ENCODE measurements around the gene SCUBE2. TPM values are rescaled to one million over a fixed set of nuclear protein-coding genes. Genes with fewer than 3 reads are reported as not detected.

Gene SCUBE2
- polyA plus RNA-seq, 1 of the 3 experiments (the other 2 are of a cell fraction): 0.76 TPM

GRCh38 chr11:9070749-9071491 is 20.5 kb downstream of the SCUBE2 start:
- TF ChIP-seq FOXJ3 (CRISPR knock-in tag; IDR thresholded peaks at IDR 0.05): no peak
- TF ChIP-seq MXI1 (IDR thresholded peaks at IDR 0.05; ENCODE audit: low read depth, low read length): no peak
- no peak for TF ChIP-seq MAX (IDR thresholded peaks at IDR 0.05; ENCODE audit: low read depth)
- TF ChIP-seq GABPA (IDR thresholded peaks at IDR 0.05; ENCODE audit: low read depth): no peak
- no peak for TF ChIP-seq YY1 (IDR thresholded peaks at IDR 0.05; ENCODE audit: low read depth)
- TF ChIP-seq ELF1 (IDR thresholded peaks at IDR 0.05): no peak
- no peak for TF ChIP-seq CTCF (IDR thresholded peaks at IDR 0.05)
- no peak for TF ChIP-seq CHD2 (IDR thresholded peaks at IDR 0.05; ENCODE audit: low read length, partially characterized antibody)
- TF ChIP-seq RAD21 (IDR thresholded peaks at IDR 0.05; ENCODE audit: low read length): no peak
- no peak for TF ChIP-seq SMC3 (IDR thresholded peaks at IDR 0.05; ENCODE audit: low read depth, low read length)
- no peak for TF ChIP-seq NFIC (IDR thresholded peaks at IDR 0.05; ENCODE audit: borderline replicate concordance)
- no peak for TF ChIP-seq GATA2 (CRISPR knock-in tag; IDR thresholded peaks at IDR 0.05)
- no peaks in the 10 kb centered on the region for H4K20me1 ChIP-seq (ENCODE audit: insufficient read depth)
- no peak for DNase-seq
- H3K9me3 ChIP-seq: no peaks in the 10 kb centered on the region
- 79% methylated on average over 9 of the region's 9 CpGs for WGBS (ENCODE audit: low lambda C conversion rate)
- H2AFZ ChIP-seq (ENCODE audit: low read depth): no peak overlapping the region
- H3K79me2 ChIP-seq (ENCODE audit: insufficient read depth): no peaks in the 10 kb centered on the region
- no peaks in the 10 kb centered on the region for H3F3A ChIP-seq (replicated peaks; ENCODE audit: insufficient read depth)
- ChIA-PET POLR2A (no interaction called here), CTCF (interaction anchor here (1.5 to 3.0 kb wide), 2 partner anchors 67 to 436 kb away, joined by 3 to 13 read pairs; no protein-coding TSS in a partner anchor)
- no peak overlapping the region for H3K4me3 ChIP-seq (ENCODE audit: low read depth in 2 of 2, low read length in 1 of 2)
- H3K4me2 ChIP-seq: no peak overlapping the region
- H3K36me3 ChIP-seq (replicated peaks in 1 of 2; ENCODE audit: control insufficient read depth in 1 of 2, insufficient read depth in 2 of 2, low read length in 1 of 2): no peaks in the 10 kb centered on the region
- H3K4me1 ChIP-seq (ENCODE audit: control insufficient read depth in 1 of 2, insufficient read depth in 2 of 2, low read depth in 1 of 2, low read length in 1 of 2): peaks cover 0 to 24% of the 10 kb centered on the region in 2 experiments; a peak in 2 of 4 replicates
- no peaks in the 10 kb centered on the region for H3K9me2 ChIP-seq
- H3K27ac ChIP-seq (ENCODE audit: low read depth in 2 of 2, low read length in 1 of 2): no peak overlapping the region
- H3K27me3 ChIP-seq (ENCODE audit: insufficient read depth): no peaks in the 10 kb centered on the region
- H3K9ac ChIP-seq: no peak overlapping the region

- H3K27me3 ChIP-seq (ENCODE audit: insufficient read depth): no peaks in the 10 kb centered on the region
- no peaks in the 10 kb centered on the region for H3K36me3 ChIP-seq (replicated peaks in 1 of 2; ENCODE audit: control insufficient read depth in 1 of 2, insufficient read depth in 2 of 2, low read length in 1 of 2)
- H3K9me3 ChIP-seq: no peaks in the 10 kb centered on the region
- no peak overlapping the region for H3K4me2 ChIP-seq
- no peaks in the 10 kb centered on the region for H4K20me1 ChIP-seq (ENCODE audit: insufficient read depth)
- H3K4me3 ChIP-seq (ENCODE audit: low read depth in 2 of 2, low read length in 1 of 2): no peak overlapping the region
- no peak for DNase-seq
- H3K9me2 ChIP-seq: no peaks in the 10 kb centered on the region
- no peaks in the 10 kb centered on the region for H3F3A ChIP-seq (replicated peaks; ENCODE audit: insufficient read depth)
- no peak overlapping the region for H3K9ac ChIP-seq
- H3K4me1 ChIP-seq (ENCODE audit: control insufficient read depth in 1 of 2, insufficient read depth in 2 of 2, low read depth in 1 of 2, low read length in 1 of 2): peaks cover 0 to 17% of the 10 kb centered on the region in 2 experiments; a peak in 2 of 4 replicates
- CTCF ChIA-PET: interaction anchor here (0.5 to 3.0 kb wide), 2 partner anchors 54 to 68 kb away, joined by 3 to 13 read pairs; no protein-coding TSS in a partner anchor
- no peak overlapping the region for H3K27ac ChIP-seq (ENCODE audit: low read depth in 2 of 2, low read length in 1 of 2)
- WGBS (ENCODE audit: low lambda C conversion rate): 59% methylated on average over 7 of the region's 7 CpGs
- POLR2A ChIA-PET: no interaction called here
- no peaks in the 10 kb centered on the region for H3K79me2 ChIP-seq (ENCODE audit: insufficient read depth)
- no peak overlapping the region for H2AFZ ChIP-seq (ENCODE audit: low read depth)
- no peak for TF ChIP-seq RCOR1 (IDR thresholded peaks at IDR 0.05; ENCODE audit: low read length)
- TF ChIP-seq TCF12 (IDR thresholded peaks at IDR 0.05): no peak
- TF ChIP-seq ZBTB33 (IDR thresholded peaks at IDR 0.05; ENCODE audit: borderline replicate concordance, low read depth): no peak
- no peak for TF ChIP-seq EZH2phosphoT487 (IDR thresholded peaks at IDR 0.05; ENCODE audit: borderline replicate concordance, low read depth)
- no peak for TF ChIP-seq SIN3A (IDR thresholded peaks at IDR 0.05; ENCODE audit: borderline replicate concordance, low read depth, low read length)
- TF ChIP-seq JUND (IDR thresholded peaks at IDR 0.05): no peak
- no peak for TF ChIP-seq FOXM1 (IDR thresholded peaks at IDR 0.05; ENCODE audit: low read depth)
- no peak for TF ChIP-seq TEAD4 (IDR thresholded peaks at IDR 0.05; ENCODE audit: borderline replicate concordance, insufficient read depth)
- no peak for TF ChIP-seq USF1 (IDR thresholded peaks at IDR 0.05; ENCODE audit: borderline replicate concordance, low read depth)
- TF ChIP-seq CTCF (IDR thresholded peaks at IDR 0.05): no peak
- no peak for TF ChIP-seq NFIC (IDR thresholded peaks at IDR 0.05; ENCODE audit: borderline replicate concordance)
- no peak for TF ChIP-seq GABPA (IDR thresholded peaks at IDR 0.05; ENCODE audit: low read depth)
These were observed 21.4 kb downstream of the SCUBE2 start for GRCh38 chr11:9069862-9070470.

Data from SK-N-SH (cell line).